ENCODE data around the gene FCRLB. TPM values are rescaled to one million over a fixed set of nuclear protein-coding genes. Genes with fewer than 3 reads are reported as not detected.

Gene FCRLB
- total RNA-seq, 1 experiment from 2014 or later = not detected

- no peak for DNase-seq
- Histone ChIP-seq H3K4me1 (ENCODE audit: insufficient read depth, low read length) (peaks cover 2% of the 10 kb centered on the region; the same call in 1 of the 2 replicates), H3K27me3 (ENCODE audit: insufficient read depth, low read length) (peaks cover under 1% of the 10 kb centered on the region; the same call in 1 of the 2 replicates), H2BK5ac (ENCODE audit: insufficient read length, low read length) (no peak overlapping the region), H2BK15ac (ENCODE audit: low read depth, low read length) (no peak overlapping the region), H3K79me2 (ENCODE audit: insufficient read depth, low read length) (no peaks in the 10 kb centered on the region), H2BK120ac (ENCODE audit: low read depth, low read length, poor library complexity, severe bottlenecking) (no peak overlapping the region), H3T11ph (ENCODE audit: low read length) (no peak overlapping the region), H4K5ac (ENCODE audit: insufficient read length, low read depth, low read length) (no peak overlapping the region), H4K91ac (ENCODE audit: insufficient read length, low read depth, low read length) (no peak overlapping the region), H3K14ac (ENCODE audit: insufficient read depth, low read length) (no peak overlapping the region), H3K4me2 (ENCODE audit: insufficient read depth, insufficient read length, low read length) (no peak overlapping the region), H3K27ac (ENCODE audit: insufficient read length, low read depth, low read length) (no peak overlapping the region), H2AK5ac (ENCODE audit: insufficient read length, low read length) (no peak overlapping the region), H4K8ac (replicated peaks; ENCODE audit: insufficient read length, low read depth, low read length) (no peak overlapping the region), H3K18ac (ENCODE audit: insufficient read length, low read depth, low read length) (no peak overlapping the region), H4K20me1 (ENCODE audit: control insufficient read depth, insufficient read depth, insufficient read length) (no peaks in the 10 kb centered on the region), H3K9me3 (ENCODE audit: control insufficient read depth, low read depth, low read length) (no peaks in the 10 kb centered on the region), H3K23me2 (ENCODE audit: insufficient read length, low read depth, low read length, poor library complexity, severe bottlenecking) (peaks cover 2% of the 10 kb centered on the region), H3K23ac (ENCODE audit: insufficient read length, low read depth, low read length) (no peak overlapping the region), H2AFZ (ENCODE audit: low read length) (no peak overlapping the region), H3K9ac (ENCODE audit: extremely low read depth, insufficient read length, low read length) (no peak overlapping the region), H3K56ac (ENCODE audit: insufficient read length, low read depth, low read length) (no peak overlapping the region), H2BK12ac (ENCODE audit: insufficient read length, low read depth, low read length) (no peak overlapping the region), H3K79me1 (ENCODE audit: insufficient read depth, low read depth, low read length, poor library complexity, severe bottlenecking) (no peaks in the 10 kb centered on the region), H3K4ac (ENCODE audit: low read depth, low read length) (no peak overlapping the region), H2BK20ac (ENCODE audit: low read depth, low read length, poor library complexity, severe bottlenecking) (no peak overlapping the region)
- Mint-ChIP-seq H3K36me3 (ENCODE audit: insufficient read depth in 1 of 3, low read depth in 3 of 3) (no peaks in the 10 kb centered on the region), H3K27me3 (ENCODE audit: low read depth) (peaks cover 29% of the 10 kb centered on the region), H3K27ac (no peak overlapping the region), H3K4me3 (no peak overlapping the region), H3K4me1 (peaks cover 16 to 28% of the 10 kb centered on the region in 2 experiments), H3K9me3 (no peaks in the 10 kb centered on the region)
- WGBS (ENCODE audit: extremely low coverage, insufficient read length, low lambda C conversion rate) = no CpG with 5 or more reads among the region's 6 CpGs
- no peak for TF ChIP-seq CTCF (conservative IDR thresholded peaks at IDR 0.05)
These were observed 9.9 kb downstream of the FCRLB start for GRCh38 chr1:161731241-161731640.
